GM18909 (cell line): ENCODE data around the gene SDR42E1.

Experiments
- ATAC-seq: cut with Tn5 transposase; IDR thresholded peaks from one replicate; pipeline ENCODE4 v1.9.1; 2021; ENCODE audit warnings: mild to moderate bottlenecking; ENCODE audit not compliant: unreplicated experiment, poor library complexity

The SDR42E1 gene

GRCh38 chr16:81946206-81946605, 65.1 kb downstream of the SDR42E1 start:
- no peak for ATAC-seq

GRCh38 chr16:81945665-81946064, 65.6 kb downstream of the SDR42E1 start:
- no peak for ATAC-seq

- no peak for ATAC-seq
These were observed 69.2 kb downstream of the SDR42E1 start for GRCh38 chr16:81942007-81942601.

GRCh38 chr16:81940781-81941560, 70.3 kb downstream of the SDR42E1 start:
- ATAC-seq: no peak

- ATAC-seq: no peak
These were observed 71.9 kb downstream of the SDR42E1 start for GRCh38 chr16:81939164-81940056.
